Measurements from ENCODE around the gene ARL3.

The ARL3 gene

GRCh38 chr10:102634686-102635085, 79.5 kb downstream of the ARL3 start:
- DNase-seq (ENCODE audit: low spot score), result no peak

GRCh38 chr10:102633848-102634247, 80.3 kb downstream of the ARL3 start:
- DNase-seq (ENCODE audit: low spot score), result no peak

- no peak for DNase-seq (ENCODE audit: low spot score)
Measured at GRCh38 chr10:102633287-102633686, 80.9 kb downstream of the ARL3 start.

- no peak for DNase-seq (ENCODE audit: low spot score)
Measured at GRCh38 chr10:102632394-102633111, 81.6 kb downstream of the ARL3 start.

- DNase-seq (ENCODE audit: low spot score), result no peak
Measured at GRCh38 chr10:102631525-102632393, 82.4 kb downstream of the ARL3 start.

- DNase-seq (ENCODE audit: low spot score), result no peak
Measured at GRCh38 chr10:102630663-102631062, 83.5 kb downstream of the ARL3 start.

GRCh38 chr10:102629661-102630614, 84.3 kb downstream of the ARL3 start:
- DNase-seq (ENCODE audit: low spot score), result no peak

- DNase-seq (ENCODE audit: low spot score), result no peak
Measured at GRCh38 chr10:102628451-102628911, 85.7 kb downstream of the ARL3 start.

GRCh38 chr10:102627736-102628293, 86.4 kb downstream of the ARL3 start:
- DNase-seq (ENCODE audit: low spot score), result no peak

- DNase-seq (ENCODE audit: low spot score), result no peak
Measured at GRCh38 chr10:102627291-102627735, 86.9 kb downstream of the ARL3 start.

GRCh38 chr10:102626026-102626685, 88.0 kb downstream of the ARL3 start:
- no peak for DNase-seq (ENCODE audit: low spot score)

GRCh38 chr10:102624751-102625645, 89.2 kb downstream of the ARL3 start:
- DNase-seq (ENCODE audit: low spot score), result no peak

GRCh38 chr10:102624094-102624493, 90.1 kb downstream of the ARL3 start:
- DNase-seq (ENCODE audit: low spot score), result no peak
